ENCODE measurements around the gene SMAD4. TPM values are rescaled to one million over a fixed set of nuclear protein-coding genes. Genes with fewer than 3 reads are reported as not detected.

Gene SMAD4
- total RNA-seq, 1 donor from 2014 or later: 123 TPM

GRCh38 chr18:51133580-51134160 lies 103.7 kb downstream of the SMAD4 start:
- no peaks in the 10 kb centered on the region for H3K27me3 Mint-ChIP-seq
- TF ChIP-seq CTCF (conservative IDR thresholded peaks at IDR 0.05): no peak
- no peaks in the 10 kb centered on the region for H3K9me3 Mint-ChIP-seq
- H3K4me1 Mint-ChIP-seq (ENCODE audit: unreplicated experiment): no peaks in the 10 kb centered on the region
- H3K4me3 Mint-ChIP-seq: no peak overlapping the region
- no peak for DNase-seq (ENCODE audit: extremely low spot score, unreplicated experiment)
- no peaks in the 10 kb centered on the region for H3K36me3 Mint-ChIP-seq
- no peak overlapping the region for H3K27ac Mint-ChIP-seq

Other genes with a start within 250 kb of the SMAD4 start
- gene MRO, start 210.2 kb upstream of the SMAD4 start, total RNA-seq (ENCODE audit: low replicate concordance): 1.2 and 8.6 TPM in 2 replicates
- 49.6 and 51.1 TPM in 2 replicates for gene ME2, start 151.1 kb upstream of the SMAD4 start, total RNA-seq (ENCODE audit: low replicate concordance)
- gene ELAC1, start 62.2 kb upstream of the SMAD4 start, total RNA-seq (ENCODE audit: low replicate concordance): 7.4 and 13.9 TPM in 2 replicates
- 57.2 and 69.5 TPM in 2 replicates for gene MEX3C, start 167.5 kb downstream of the SMAD4 start, total RNA-seq (ENCODE audit: low replicate concordance)

Data from type B pancreatic cell (in vitro differentiated cells).